GM21367 (cell line): ENCODE results near the gene RALB.

ENCODE experiments used
- ATAC-seq: cut with Tn5 transposase; IDR thresholded peaks from one replicate; pipeline ENCODE4 v1.9.1; 2021; ENCODE audit not compliant: unreplicated experiment

Gene RALB

GRCh38 chr2:120330946-120331822 lies 78.5 kb downstream of the RALB start:
- ATAC-seq = no peak

- ATAC-seq = no peak
Observed at GRCh38 chr2:120331903-120332302, 79.3 kb downstream of the RALB start.

GRCh38 chr2:120332384-120332783 lies 79.7 kb downstream of the RALB start:
- ATAC-seq = no peak

GRCh38 chr2:120334068-120334467 lies 81.4 kb downstream of the RALB start:
- no peak for ATAC-seq

- no peak for ATAC-seq
Observed at GRCh38 chr2:120336749-120337148, 84.1 kb downstream of the RALB start.

- ATAC-seq = no peak
Observed at GRCh38 chr2:120338015-120338414, 85.4 kb downstream of the RALB start.

GRCh38 chr2:120341977-120342376 lies 89.3 kb downstream of the RALB start:
- ATAC-seq = no peak

GRCh38 chr2:120342446-120342845 lies 89.8 kb downstream of the RALB start:
- no peak for ATAC-seq

- no peak for ATAC-seq
Observed at GRCh38 chr2:120343100-120343432, 90.4 kb downstream of the RALB start.

- ATAC-seq = no peak
Observed at GRCh38 chr2:120343433-120344105, 90.9 kb downstream of the RALB start.
